Endothelial cell of hepatic sinusoid (primary cell): Measurements from ENCODE around the gene D2HGDH.
"Not testable (repeated sequence)": the region's sequence is repeated elsewhere in the genome, so short reads cannot be mapped to it uniquely, and the experiment has no call there.

Experiments used
- in situ Hi-C: cut with HindIII; loops from 2 replicates; pipeline ENCODE4 v1.10.0; 2017; ENCODE audit warnings: low sequenced_read_pairs

D2HGDH gene

DNA sequence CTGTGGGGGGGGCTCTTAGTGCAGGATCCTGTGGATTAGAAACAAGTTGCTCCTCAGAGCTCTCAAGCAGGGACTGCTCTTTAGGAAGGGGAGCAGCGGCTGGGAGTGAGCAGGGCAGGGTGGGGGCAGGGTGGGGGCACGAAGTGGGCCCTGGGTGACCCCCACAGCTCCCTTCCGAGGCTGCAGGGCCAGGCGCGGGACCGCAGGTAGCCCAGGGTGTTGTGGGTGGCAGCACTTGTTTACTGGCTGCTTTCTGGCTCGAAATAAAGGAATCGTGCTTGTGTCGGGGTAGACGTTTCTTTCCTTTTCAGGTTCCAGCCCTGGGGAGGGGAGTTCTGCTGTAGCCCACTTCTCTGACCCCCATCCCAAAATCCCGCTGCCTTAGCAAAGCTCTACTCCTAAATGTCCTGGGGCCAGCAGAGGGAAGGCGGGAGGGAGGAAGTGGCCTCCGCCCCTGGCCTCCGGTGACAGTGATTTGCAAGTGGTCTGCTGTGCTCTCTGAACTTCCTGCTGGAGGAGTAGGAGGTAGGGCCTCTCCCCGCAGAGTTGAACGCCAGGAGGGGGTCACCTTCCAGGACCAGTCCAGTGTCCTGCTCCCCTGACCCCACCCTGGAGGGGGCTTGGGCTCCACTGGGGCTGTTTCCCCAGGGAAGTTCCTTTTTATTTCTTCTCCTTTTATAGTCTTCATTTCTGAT, 82.8 kb downstream of the D2HGDH start:
- in situ Hi-C loops, result no loop called here

DNA sequence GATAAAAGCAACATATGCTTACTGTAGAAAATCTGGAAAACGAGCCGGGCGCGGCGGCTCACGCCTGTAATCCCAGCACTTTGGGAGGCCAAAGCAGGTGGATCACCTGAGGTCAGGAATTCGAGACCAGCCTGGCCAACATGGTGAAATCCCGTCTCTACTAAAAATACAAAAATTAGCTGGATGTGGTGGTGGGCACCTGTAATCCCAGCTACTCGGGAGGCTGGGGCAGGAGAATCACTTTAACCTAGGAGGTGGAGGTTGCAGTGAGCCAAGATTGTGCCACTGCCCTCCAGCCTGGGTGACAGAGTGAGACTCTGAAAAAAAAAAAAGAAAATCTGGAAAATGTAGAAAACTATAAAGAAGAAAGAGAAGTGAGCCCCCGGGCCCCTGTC, 83.4 kb downstream of the D2HGDH start:
- in situ Hi-C loops, result not testable (repeated sequence)
